Measurements from ENCODE around the gene PINLYP. TPM values are rescaled to one million over a fixed set of nuclear protein-coding genes. Genes with fewer than 3 reads are reported as not detected.

The PINLYP gene
- total and polyA plus RNA-seq, 9 of the 15 experiments (the other 6 are each of a cell fraction or from before 2014, with no cell fraction given) = 1.00 to 6.7 (median 2.2) TPM

DNA sequence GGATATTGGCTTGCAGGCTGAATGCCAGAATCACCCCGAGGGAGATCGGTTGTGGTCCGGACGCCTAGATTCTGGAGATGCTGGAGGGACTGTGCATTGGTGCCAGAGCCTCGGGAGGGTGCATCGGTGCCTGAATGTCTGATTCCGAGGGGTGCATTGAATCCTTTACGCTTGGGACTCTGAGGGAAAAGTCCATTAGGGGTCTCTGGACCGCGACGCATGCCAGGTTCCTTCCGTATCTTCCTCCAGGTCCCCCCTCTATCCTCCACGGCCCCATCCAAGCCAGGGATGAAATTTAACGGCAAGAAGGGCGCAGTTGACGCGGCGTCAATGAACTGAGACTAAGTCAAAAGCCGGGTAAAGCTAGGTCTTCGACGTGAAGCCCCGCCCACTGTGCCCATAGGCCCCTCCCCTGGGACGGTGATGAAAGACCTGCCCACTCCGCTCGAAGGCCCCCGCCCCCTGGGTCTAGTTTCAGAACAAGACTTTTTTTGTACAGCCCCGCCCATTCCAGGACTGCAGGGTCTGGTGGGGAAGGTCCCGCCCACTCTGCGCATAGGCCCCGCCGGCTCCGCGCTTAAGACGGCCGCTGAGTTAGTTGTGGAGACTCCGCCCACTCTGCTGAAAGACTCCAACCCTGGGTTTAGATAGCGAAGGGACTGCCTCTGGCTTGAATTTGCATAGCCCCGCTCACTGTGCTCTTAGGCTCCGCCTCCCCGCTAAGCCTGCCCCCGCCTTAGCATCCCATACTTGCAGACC is 41.9 kb upstream of the PINLYP start (continued):
- TF ChIP-seq, protein P1, sequence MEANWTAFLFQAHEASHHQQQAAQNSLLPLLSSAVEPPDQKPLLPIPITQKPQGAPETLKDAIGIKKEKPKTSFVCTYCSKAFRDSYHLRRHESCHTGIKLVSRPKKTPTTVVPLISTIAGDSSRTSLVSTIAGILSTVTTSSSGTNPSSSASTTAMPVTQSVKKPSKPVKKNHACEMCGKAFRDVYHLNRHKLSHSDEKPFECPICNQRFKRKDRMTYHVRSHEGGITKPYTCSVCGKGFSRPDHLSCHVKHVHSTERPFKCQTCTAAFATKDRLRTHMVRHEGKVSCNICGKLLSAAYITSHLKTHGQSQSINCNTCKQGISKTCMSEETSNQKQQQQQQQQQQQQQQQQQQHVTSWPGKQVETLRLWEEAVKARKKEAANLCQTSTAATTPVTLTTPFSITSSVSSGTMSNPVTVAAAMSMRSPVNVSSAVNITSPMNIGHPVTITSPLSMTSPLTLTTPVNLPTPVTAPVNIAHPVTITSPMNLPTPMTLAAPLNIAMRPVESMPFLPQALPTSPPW (CRISPR knock-in tag; IDR thresholded peaks at IDR 0.05) = peak; percentile 47
- peak; percentile 5; the same call in 1 of the 2 replicates for TF ChIP-seq PML (IDR thresholded peaks at IDR 0.05; ENCODE audit: low read length)
- TF ChIP-seq CEBPG (CRISPR knock-in tag; IDR thresholded peaks at IDR 0.05) = peak; percentile 81
- peak; percentile 76 to 86 for TF ChIP-seq CEBPG (tag; conservative IDR thresholded peaks at IDR 0.05 in 1 of 2, IDR thresholded peaks at IDR 0.05 in 1 of 2)
- peak; percentile 47 for TF ChIP-seq CXXC5 (CRISPR knock-in tag; IDR thresholded peaks at IDR 0.05)
- no peak for TF ChIP-seq MAFF (IDR thresholded peaks at IDR 0.05; ENCODE audit: low read length)
- peak; percentile 87 for TF ChIP-seq SP1 (CRISPR knock-in tag; IDR thresholded peaks at IDR 0.05)
- TF ChIP-seq, protein P2, sequence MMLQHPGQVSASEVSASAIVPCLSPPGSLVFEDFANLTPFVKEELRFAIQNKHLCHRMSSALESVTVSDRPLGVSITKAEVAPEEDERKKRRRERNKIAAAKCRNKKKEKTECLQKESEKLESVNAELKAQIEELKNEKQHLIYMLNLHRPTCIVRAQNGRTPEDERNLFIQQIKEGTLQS (IDR thresholded peaks at IDR 0.05) = peak; percentile 92
- TF ChIP-seq, protein P2 (CRISPR knock-in tag; conservative IDR thresholded peaks at IDR 0.05) = no peak; the same call in 1 of the 2 replicates
- peak; percentile 29 for TF ChIP-seq HMGN3 (IDR thresholded peaks at IDR 0.05; ENCODE audit: borderline replicate concordance, extremely low read depth, insufficient read length, low read depth, low read length)
- no peak for TF ChIP-seq ATF1 (CRISPR knock-in tag; IDR thresholded peaks at IDR 0.05)
- TF ChIP-seq ATF1 (tag; IDR thresholded peaks at IDR 0.05) = peak; percentile 38; the same call in 1 of the 2 replicates
- TF ChIP-seq, protein P3, sequence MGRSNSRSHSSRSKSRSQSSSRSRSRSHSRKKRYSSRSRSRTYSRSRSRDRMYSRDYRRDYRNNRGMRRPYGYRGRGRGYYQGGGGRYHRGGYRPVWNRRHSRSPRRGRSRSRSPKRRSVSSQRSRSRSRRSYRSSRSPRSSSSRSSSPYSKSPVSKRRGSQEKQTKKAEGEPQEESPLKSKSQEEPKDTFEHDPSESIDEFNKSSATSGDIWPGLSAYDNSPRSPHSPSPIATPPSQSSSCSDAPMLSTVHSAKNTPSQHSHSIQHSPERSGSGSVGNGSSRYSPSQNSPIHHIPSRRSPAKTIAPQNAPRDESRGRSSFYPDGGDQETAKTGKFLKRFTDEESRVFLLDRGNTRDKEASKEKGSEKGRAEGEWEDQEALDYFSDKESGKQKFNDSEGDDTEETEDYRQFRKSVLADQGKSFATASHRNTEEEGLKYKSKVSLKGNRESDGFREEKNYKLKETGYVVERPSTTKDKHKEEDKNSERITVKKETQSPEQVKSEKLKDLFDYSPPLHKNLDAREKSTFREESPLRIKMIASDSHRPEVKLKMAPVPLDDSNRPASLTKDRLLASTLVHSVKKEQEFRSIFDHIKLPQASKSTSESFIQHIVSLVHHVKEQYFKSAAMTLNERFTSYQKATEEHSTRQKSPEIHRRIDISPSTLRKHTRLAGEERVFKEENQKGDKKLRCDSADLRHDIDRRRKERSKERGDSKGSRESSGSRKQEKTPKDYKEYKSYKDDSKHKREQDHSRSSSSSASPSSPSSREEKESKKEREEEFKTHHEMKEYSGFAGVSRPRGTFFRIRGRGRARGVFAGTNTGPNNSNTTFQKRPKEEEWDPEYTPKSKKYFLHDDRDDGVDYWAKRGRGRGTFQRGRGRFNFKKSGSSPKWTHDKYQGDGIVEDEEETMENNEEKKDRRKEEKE (IDR thresholded peaks at IDR 0.05; ENCODE audit: borderline replicate concordance in 1 of 2, control insufficient read depth in 1 of 2, low read depth in 2 of 2, low read length in 1 of 2) = no peak

All from K562 (cell line).